ENCODE data around the gene PXMP4. TPM values are rescaled to one million over a fixed set of nuclear protein-coding genes. Genes with fewer than 3 reads are reported as not detected.

The PXMP4 gene
- total and polyA plus RNA-seq, 9 of the 15 experiments (the other 6 are each of a cell fraction or from before 2014, with no cell fraction given): 4.8 to 29.1 (median 6.8) TPM

- TF ChIP-seq, protein P1, sequence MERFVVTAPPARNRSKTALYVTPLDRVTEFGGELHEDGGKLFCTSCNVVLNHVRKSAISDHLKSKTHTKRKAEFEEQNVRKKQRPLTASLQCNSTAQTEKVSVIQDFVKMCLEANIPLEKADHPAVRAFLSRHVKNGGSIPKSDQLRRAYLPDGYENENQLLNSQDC (CRISPR knock-in tag; IDR thresholded peaks at IDR 0.05): no peak
- TF ChIP-seq GATAD2A (IDR thresholded peaks at IDR 0.05): no peak
- TF ChIP-seq CEBPB (tag; IDR thresholded peaks at IDR 0.05): no peak
- no peak for TF ChIP-seq ZNF583 (CRISPR knock-in tag; IDR thresholded peaks at IDR 0.05)
- no peak for TF ChIP-seq ZNF212 (CRISPR knock-in tag; IDR thresholded peaks at IDR 0.05)
- no peak for TF ChIP-seq CBX3 (IDR thresholded peaks at IDR 0.05; ENCODE audit: borderline replicate concordance in 1 of 2, low read length in 2 of 2)
- TF ChIP-seq MYC (IDR thresholded peaks at IDR 0.05; ENCODE audit: low read depth, low read length): no peak; the same call in 1 of the 2 replicates
- no peak for TF ChIP-seq MYC (CRISPR knock-in tag; IDR thresholded peaks at IDR 0.05; ENCODE audit: borderline replicate concordance, low read depth)
- TF ChIP-seq, protein P2, sequence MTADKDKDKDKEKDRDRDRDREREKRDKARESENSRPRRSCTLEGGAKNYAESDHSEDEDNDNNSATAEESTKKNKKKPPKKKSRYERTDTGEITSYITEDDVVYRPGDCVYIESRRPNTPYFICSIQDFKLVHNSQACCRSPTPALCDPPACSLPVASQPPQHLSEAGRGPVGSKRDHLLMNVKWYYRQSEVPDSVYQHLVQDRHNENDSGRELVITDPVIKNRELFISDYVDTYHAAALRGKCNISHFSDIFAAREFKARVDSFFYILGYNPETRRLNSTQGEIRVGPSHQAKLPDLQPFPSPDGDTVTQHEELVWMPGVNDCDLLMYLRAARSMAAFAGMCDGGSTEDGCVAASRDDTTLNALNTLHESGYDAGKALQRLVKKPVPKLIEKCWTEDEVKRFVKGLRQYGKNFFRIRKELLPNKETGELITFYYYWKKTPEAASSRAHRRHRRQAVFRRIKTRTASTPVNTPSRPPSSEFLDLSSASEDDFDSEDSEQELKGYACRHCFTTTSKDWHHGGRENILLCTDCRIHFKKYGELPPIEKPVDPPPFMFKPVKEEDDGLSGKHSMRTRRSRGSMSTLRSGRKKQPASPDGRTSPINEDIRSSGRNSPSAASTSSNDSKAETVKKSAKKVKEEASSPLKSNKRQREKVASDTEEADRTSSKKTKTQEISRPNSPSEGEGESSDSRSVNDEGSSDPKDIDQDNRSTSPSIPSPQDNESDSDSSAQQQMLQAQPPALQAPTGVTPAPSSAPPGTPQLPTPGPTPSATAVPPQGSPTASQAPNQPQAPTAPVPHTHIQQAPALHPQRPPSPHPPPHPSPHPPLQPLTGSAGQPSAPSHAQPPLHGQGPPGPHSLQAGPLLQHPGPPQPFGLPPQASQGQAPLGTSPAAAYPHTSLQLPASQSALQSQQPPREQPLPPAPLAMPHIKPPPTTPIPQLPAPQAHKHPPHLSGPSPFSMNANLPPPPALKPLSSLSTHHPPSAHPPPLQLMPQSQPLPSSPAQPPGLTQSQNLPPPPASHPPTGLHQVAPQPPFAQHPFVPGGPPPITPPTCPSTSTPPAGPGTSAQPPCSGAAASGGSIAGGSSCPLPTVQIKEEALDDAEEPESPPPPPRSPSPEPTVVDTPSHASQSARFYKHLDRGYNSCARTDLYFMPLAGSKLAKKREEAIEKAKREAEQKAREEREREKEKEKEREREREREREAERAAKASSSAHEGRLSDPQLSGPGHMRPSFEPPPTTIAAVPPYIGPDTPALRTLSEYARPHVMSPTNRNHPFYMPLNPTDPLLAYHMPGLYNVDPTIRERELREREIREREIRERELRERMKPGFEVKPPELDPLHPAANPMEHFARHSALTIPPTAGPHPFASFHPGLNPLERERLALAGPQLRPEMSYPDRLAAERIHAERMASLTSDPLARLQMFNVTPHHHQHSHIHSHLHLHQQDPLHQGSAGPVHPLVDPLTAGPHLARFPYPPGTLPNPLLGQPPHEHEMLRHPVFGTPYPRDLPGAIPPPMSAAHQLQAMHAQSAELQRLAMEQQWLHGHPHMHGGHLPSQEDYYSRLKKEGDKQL (CRISPR knock-in tag; IDR thresholded peaks at IDR 0.05; ENCODE audit: borderline replicate concordance): no peak
- no peak for TF ChIP-seq STAG1 (CRISPR knock-in tag; IDR thresholded peaks at IDR 0.05; ENCODE audit: borderline replicate concordance)
- no peak for TF ChIP-seq TCF7 (IDR thresholded peaks at IDR 0.05; ENCODE audit: borderline replicate concordance)
- no peak for TF ChIP-seq NUFIP1 (IDR thresholded peaks at IDR 0.05; ENCODE audit: partially characterized antibody)
- TF ChIP-seq, protein P3, sequence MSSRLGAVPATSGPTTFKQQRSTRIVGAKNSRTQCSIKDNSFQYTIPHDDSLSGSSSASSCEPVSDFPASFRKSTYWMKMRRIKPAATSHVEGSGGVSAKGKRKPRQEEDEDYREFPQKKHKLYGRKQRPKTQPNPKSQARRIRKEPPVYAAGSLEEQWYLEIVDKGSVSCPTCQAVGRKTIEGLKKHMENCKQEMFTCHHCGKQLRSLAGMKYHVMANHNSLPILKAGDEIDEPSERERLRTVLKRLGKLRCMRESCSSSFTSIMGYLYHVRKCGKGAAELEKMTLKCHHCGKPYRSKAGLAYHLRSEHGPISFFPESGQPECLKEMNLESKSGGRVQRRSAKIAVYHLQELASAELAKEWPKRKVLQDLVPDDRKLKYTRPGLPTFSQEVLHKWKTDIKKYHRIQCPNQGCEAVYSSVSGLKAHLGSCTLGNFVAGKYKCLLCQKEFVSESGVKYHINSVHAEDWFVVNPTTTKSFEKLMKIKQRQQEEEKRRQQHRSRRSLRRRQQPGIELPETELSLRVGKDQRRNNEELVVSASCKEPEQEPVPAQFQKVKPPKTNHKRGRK (tag; IDR thresholded peaks at IDR 0.05): no peak
- no peak for TF ChIP-seq ZNF717 (CRISPR knock-in tag; IDR thresholded peaks at IDR 0.05)
- no peak for TF ChIP-seq FOXK1 (CRISPR knock-in tag; IDR thresholded peaks at IDR 0.05; ENCODE audit: borderline replicate concordance)
- TF ChIP-seq SMARCB1 (IDR thresholded peaks at IDR 0.05; ENCODE audit: insufficient read length, low read depth): no peak
Measured at GRCh38 chr20:33674294-33675135, 45.6 kb downstream of the PXMP4 start, which contains the start of gene NECAB3 (continued).
